Activated B cell treated with CpG ODN at 0.5 μM for 24 hours (primary cell): ENCODE measurements around the gene NRG3. TPM values are rescaled to one million over a fixed set of nuclear protein-coding genes. Genes with fewer than 3 reads are reported as not detected.

ENCODE experiments used
- ATAC-seq: fragments of 200-7000 bp; cut with Tn5 transposase; one replicate; pipeline ENCODE4 v1.10.0; 2021; ENCODE audit warnings: low read depth, mild to moderate bottlenecking, moderate library complexity
- CTCF ChIA-PET: fragments of 350-600 bp; sonication (Branson Sonifier 250); formaldehyde crosslinking; loops from one replicate; lab custom pipeline; 2021; ENCODE audit warnings: antibody characterized with exemption; lab: Charles Lee
- POLR2A ChIA-PET: fragments of 350-600 bp; sonication (Branson Sonifier 250); formaldehyde crosslinking; loops from one replicate; lab custom pipeline; 2021; ENCODE audit warnings: antibody characterized with exemption; lab: Charles Lee
- DNase-seq: peaks from one replicate; pipeline ENCODE4 v3.0.0; 2022
- H3K27ac Mint-ChIP-seq: one replicate; pipeline ENCODE4 v1.8.0; 2020; ENCODE audit warnings: mixed read lengths
- H3K27me3 Mint-ChIP-seq: one replicate; pipeline ENCODE4 v1.8.0; 2021; ENCODE audit warnings: mixed read lengths
- H3K36me3 Mint-ChIP-seq: one replicate; pipeline ENCODE4 v1.8.0; 2021; ENCODE audit warnings: low read depth, mixed read lengths
- H3K4me1 Mint-ChIP-seq: one replicate; pipeline ENCODE4 v1.8.0; 2021; ENCODE audit warnings: mixed read lengths
- H3K4me3 Mint-ChIP-seq: one replicate; pipeline ENCODE4 v1.8.0; 2020; ENCODE audit warnings: mild to moderate bottlenecking, mixed read lengths
- H3K9me3 Mint-ChIP-seq: one replicate; pipeline ENCODE4 v1.8.0; 2020; ENCODE audit warnings: mixed read lengths
- intact Hi-C: fragments of 100-400 bp; cut with micrococcal nuclease; formaldehyde crosslinking; loops from one replicate; pipeline ENCODE4 v1.15.1; 2024
- total RNA-seq: library from RNA; stranded (reverse); gene quantifications from 2 replicates; pipeline ENCODE4 v1.2.3, GENCODE V29; 2022
- TF ChIP-seq, protein P1 (sequence below): fragments of 200-600 bp; IDR thresholded peaks from one replicate; pipeline ENCODE4 v1.8.0; 2022; ENCODE audit warnings: antibody characterized with exemption, mild to moderate bottlenecking

The NRG3 gene
- total RNA-seq, 1 donor from 2014 or later: not detected

- H3K9me3 Mint-ChIP-seq: no peaks in the 10 kb centered on the region
- TF ChIP-seq, protein P1, sequence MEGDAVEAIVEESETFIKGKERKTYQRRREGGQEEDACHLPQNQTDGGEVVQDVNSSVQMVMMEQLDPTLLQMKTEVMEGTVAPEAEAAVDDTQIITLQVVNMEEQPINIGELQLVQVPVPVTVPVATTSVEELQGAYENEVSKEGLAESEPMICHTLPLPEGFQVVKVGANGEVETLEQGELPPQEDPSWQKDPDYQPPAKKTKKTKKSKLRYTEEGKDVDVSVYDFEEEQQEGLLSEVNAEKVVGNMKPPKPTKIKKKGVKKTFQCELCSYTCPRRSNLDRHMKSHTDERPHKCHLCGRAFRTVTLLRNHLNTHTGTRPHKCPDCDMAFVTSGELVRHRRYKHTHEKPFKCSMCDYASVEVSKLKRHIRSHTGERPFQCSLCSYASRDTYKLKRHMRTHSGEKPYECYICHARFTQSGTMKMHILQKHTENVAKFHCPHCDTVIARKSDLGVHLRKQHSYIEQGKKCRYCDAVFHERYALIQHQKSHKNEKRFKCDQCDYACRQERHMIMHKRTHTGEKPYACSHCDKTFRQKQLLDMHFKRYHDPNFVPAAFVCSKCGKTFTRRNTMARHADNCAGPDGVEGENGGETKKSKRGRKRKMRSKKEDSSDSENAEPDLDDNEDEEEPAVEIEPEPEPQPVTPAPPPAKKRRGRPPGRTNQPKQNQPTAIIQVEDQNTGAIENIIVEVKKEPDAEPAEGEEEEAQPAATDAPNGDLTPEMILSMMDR: no peak
- no peak overlapping the region for H3K4me3 Mint-ChIP-seq
- H3K4me1 Mint-ChIP-seq: no peaks in the 10 kb centered on the region
- DNase-seq (no peak), ATAC-seq (no peak)
- no peak overlapping the region for H3K27ac Mint-ChIP-seq
- ChIA-PET CTCF (no interaction called here), POLR2A (no interaction called here)
- no peaks in the 10 kb centered on the region for H3K27me3 Mint-ChIP-seq
- no peaks in the 10 kb centered on the region for H3K36me3 Mint-ChIP-seq
- intact Hi-C loops: loop anchor here (10.0 kb wide), 1 partner anchor 57 kb away; no protein-coding TSS in a partner anchor
These were observed 336.4 kb downstream of the NRG3 start for GRCh38 chr10:82211346-82211745.

DNA sequence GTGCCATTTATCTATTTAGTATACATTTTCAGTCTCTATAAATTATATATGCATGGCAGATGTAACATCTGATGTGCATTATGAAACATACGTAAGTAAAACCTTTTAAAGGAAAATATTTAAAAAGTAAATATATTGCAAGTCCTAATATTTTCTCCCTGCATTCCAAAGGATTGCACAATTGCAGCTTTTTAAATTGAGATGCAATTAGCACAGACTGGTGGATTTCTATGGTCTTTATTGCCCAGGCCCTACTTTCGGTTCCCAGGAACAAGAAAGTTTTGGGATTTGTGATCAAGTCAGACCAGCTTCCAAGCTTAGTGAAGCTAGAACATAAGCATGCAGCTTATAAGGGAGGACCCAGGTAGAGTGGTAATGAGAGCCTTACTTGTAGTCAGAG is 337.8 kb downstream of the NRG3 start:
- TF ChIP-seq, protein P1: no peak
- no peak for ATAC-seq
- intact Hi-C loops: loop anchor here (10.0 kb wide), 1 partner anchor 58 kb away; no protein-coding TSS in a partner anchor
- Mint-ChIP-seq H3K27ac (no peak overlapping the region), H3K4me1 (no peaks in the 10 kb centered on the region), H3K4me3 (no peak overlapping the region), H3K27me3 (no peaks in the 10 kb centered on the region), H3K36me3 (no peaks in the 10 kb centered on the region), H3K9me3 (no peaks in the 10 kb centered on the region)
- ChIA-PET POLR2A (no interaction called here), CTCF (no interaction called here)
- DNase-seq: no peak

DNA sequence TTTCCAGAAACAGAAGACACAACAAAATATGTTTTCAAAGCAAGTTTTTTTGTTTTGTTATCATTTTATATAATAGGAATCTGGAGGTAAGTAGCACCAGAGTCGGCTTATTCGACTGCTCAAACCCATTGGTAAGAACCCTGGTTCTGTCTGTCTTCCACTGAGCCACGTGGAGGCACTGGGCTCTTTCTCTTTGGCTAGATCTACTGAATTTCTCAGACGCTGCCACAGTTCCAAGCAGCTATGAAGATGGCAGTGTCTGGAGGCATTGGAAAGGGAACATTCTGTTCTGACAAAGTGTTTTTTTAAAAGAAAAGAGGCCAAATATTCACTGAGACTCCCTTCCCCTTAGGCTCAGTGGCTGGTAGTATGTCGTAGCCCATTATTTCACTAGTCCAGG is 338.8 kb downstream of the NRG3 start:
- POLR2A ChIA-PET: no interaction called here
- Mint-ChIP-seq H3K27me3 (no peaks in the 10 kb centered on the region), H3K36me3 (no peaks in the 10 kb centered on the region), H3K27ac (no peak overlapping the region), H3K4me3 (no peak overlapping the region), H3K9me3 (no peaks in the 10 kb centered on the region), H3K4me1 (no peaks in the 10 kb centered on the region)
- CTCF ChIA-PET: no interaction called here
- no peak for DNase-seq
- intact Hi-C loops: loop anchor here (10.0 kb wide), 1 partner anchor 59 kb away; no protein-coding TSS in a partner anchor
- TF ChIP-seq, protein P1: no peak
- no peak for ATAC-seq

DNA sequence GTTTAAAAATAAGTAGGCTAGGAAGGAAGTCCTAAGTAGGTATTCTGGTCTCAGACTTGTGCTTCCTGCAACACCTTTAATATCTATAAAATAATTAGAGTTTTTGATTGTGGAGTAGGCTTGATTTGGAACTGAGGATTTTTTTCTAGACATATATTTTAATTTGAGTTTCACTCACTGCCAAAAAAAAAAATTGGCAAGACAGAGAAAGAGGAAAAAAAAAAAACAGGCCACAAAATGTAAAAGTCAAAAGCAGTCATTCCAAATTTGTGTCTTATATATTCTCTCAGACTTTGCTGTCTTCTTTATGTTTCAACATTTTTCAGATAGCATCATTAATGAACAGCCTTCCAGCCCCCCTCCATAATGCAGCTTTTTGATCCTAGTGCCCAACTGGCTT is 346.1 kb downstream of the NRG3 start:
- ChIA-PET CTCF (no interaction called here), POLR2A (no interaction called here)
- intact Hi-C loops: no loop called here

DNA sequence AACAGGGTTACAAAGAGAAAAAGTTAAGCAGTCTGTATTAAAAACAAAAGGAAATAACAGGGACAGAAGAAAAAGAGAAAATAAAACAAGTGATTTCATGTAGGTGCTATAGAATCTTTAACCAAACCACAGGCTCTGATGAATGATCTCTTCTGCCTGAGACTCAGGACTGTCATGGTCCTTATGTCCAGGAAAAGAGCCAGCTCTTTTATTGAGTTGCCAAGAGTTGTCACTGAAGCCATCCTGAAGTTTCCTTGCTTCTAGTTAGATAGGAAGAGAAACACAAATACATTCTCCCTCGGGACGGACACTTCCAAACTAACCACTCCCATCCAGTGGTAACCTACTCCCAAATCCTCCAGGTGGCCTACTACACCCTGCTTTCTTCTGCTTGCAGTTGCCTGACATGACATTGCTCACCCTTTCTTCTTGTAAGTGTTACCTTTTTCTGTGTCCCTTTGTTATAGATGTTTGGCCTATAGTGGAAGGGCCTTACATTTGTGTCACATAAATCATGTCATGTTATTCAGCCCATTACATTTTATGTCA is 346.7 kb downstream of the NRG3 start:
- no peak for ATAC-seq
- TF ChIP-seq, protein P1: no peak

More for the DNA sequence above, 346.1 kb downstream of the NRG3 start:
- Mint-ChIP-seq H3K36me3 (no peaks in the 10 kb centered on the region), H3K27ac (no peak overlapping the region), H3K27me3 (no peaks in the 10 kb centered on the region), H3K4me1 (no peaks in the 10 kb centered on the region), H3K4me3 (no peak overlapping the region), H3K9me3 (no peaks in the 10 kb centered on the region)
- no peak for DNase-seq
- ATAC-seq: no peak
- TF ChIP-seq, protein P1: no peak

More for the DNA sequence above, 346.7 kb downstream of the NRG3 start:
- no peak overlapping the region for H3K4me3 Mint-ChIP-seq
- H3K4me1 Mint-ChIP-seq: no peaks in the 10 kb centered on the region
- POLR2A ChIA-PET: no interaction called here
- intact Hi-C loops: no loop called here
- CTCF ChIA-PET: no interaction called here
- H3K9me3 Mint-ChIP-seq: no peaks in the 10 kb centered on the region
- no peak overlapping the region for H3K27ac Mint-ChIP-seq
- no peak for DNase-seq
- no peaks in the 10 kb centered on the region for H3K27me3 Mint-ChIP-seq
- H3K36me3 Mint-ChIP-seq: no peaks in the 10 kb centered on the region
